AG09319 (cell line): Measurements from ENCODE around the gene TRIM8.
A peak's percentile ranks its signal among the peaks of the same experiment; 100 is the strongest.

Experiments used
- DNase-seq: peaks from one replicate; pipeline ENCODE4 v3.0.0-alpha.2; 2010; ENCODE audit warnings: low read depth; ENCODE audit errors: extremely low read depth
- TF ChIP-seq, protein P1 (sequence below): IDR thresholded peaks from 2 replicates; pipeline ENCODE4 v1.5.1; 2011; ENCODE audit warnings: low read depth, mild to moderate bottlenecking, inconsistent platforms, low read length, moderate library complexity

TRIM8 gene

DNA sequence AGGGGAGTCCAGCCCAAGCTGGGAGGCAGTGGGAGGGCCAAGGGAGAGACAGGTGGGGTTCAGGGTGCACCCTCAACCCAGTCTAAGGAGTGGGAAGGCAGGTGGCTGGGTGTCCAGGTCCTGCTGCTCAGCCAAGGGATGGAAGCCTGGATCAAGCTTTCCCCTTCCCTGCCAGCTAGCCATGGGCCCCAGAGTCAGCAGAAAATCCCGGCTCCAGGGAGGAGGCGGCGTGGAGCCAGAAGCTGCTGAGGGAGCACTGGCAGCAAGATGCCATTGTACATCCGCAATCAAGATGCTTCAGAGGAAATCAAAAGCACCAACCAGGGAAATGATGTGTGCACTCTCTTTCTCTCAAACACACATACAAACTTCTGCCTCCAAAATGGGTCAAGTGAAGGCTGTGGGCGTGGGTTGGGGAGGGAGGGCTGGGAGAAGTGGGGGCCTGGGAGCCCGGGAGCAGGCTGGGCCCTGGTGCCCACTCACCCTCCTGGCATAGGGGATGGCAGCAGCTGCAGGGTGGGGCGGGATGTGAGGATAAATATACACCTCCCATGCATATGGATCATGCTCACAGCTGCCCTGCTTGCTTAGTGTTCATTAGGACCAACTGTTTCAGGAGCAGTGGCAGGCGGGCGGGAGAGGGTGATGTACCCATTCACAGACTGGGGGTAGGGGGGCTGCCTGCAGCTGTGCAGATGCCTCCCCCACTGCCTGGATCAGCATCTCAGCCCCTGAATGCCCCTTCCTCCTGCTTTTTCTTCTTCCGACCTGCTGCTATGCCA, 24.2 kb downstream of the TRIM8 start:
- TF ChIP-seq, protein P1, sequence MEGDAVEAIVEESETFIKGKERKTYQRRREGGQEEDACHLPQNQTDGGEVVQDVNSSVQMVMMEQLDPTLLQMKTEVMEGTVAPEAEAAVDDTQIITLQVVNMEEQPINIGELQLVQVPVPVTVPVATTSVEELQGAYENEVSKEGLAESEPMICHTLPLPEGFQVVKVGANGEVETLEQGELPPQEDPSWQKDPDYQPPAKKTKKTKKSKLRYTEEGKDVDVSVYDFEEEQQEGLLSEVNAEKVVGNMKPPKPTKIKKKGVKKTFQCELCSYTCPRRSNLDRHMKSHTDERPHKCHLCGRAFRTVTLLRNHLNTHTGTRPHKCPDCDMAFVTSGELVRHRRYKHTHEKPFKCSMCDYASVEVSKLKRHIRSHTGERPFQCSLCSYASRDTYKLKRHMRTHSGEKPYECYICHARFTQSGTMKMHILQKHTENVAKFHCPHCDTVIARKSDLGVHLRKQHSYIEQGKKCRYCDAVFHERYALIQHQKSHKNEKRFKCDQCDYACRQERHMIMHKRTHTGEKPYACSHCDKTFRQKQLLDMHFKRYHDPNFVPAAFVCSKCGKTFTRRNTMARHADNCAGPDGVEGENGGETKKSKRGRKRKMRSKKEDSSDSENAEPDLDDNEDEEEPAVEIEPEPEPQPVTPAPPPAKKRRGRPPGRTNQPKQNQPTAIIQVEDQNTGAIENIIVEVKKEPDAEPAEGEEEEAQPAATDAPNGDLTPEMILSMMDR = no peak
- no peak for DNase-seq

DNA sequence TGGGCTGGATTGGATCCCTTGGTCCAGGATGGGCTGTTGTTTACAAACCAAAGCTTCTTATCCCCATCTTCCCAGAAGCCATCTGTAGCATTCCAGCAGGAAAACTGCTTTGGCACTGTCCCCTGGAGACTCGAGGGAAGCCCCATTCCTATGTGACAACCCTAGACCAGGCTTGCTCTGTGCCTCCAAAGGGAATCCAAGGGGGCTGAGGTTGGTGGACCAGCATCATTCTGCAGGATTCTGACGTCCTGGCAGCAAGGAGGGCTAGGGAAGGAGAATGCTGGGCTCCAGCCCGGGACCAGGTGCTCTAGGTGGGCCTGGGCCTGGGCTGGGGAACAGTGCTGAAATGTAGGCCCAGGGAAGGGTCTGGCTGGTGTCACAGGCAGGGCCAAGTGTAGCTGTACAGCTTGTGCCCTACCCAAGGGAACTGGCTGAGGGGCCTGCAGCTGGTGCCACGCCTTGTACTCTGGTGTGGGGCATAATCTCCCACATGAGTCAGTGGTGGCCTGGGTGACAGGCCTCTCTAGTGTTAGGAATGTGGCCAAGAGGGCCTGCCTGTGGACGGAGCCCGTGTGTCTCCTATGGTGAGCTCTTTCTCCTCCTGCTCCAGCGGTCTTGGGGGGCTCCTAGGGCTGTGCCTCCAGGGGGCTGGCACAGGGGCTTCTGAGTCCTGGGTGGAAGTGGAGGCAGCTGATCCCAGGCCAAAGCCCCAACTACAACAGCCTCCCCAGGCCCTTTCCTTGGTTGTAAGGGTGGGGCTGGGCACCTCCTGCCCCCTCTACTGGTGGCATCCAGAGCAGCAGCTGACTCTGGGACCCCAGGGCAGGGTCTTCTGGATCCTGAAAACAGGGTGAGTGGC, 25.2 kb downstream of the TRIM8 start:
- TF ChIP-seq, protein P1 = peak; percentile 51
- DNase-seq = no peak

DNA sequence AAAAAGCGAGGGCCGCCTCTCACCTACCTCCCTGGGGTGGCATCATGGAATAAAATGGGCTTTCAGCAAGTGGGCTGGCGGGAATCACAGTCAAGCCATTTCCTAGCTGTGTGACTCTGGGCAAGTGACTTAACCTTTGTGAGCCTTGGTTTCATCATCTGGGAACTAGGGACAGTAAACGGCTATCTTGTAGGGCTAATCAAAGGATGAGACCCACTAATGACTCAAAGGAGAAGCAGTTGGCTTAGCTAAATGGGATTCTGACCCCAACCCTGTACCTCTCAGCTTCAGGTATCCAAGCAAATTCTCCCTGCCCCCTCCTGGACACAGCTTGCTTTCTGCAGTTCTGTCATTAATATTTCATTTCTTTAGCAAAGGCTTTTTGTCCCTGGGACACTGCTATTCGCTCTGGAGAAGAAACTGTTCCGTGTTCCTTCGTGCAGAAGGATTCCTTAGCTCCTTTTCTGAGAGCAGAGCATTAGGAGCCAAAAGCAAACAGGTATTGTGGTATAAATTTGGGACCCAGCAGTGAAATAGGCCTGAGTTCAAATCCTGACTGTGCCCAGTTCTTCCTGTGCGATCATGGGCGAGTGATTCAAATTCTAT, 25.9 kb downstream of the TRIM8 start:
- TF ChIP-seq, protein P1 = no peak
- no peak for DNase-seq

DNA sequence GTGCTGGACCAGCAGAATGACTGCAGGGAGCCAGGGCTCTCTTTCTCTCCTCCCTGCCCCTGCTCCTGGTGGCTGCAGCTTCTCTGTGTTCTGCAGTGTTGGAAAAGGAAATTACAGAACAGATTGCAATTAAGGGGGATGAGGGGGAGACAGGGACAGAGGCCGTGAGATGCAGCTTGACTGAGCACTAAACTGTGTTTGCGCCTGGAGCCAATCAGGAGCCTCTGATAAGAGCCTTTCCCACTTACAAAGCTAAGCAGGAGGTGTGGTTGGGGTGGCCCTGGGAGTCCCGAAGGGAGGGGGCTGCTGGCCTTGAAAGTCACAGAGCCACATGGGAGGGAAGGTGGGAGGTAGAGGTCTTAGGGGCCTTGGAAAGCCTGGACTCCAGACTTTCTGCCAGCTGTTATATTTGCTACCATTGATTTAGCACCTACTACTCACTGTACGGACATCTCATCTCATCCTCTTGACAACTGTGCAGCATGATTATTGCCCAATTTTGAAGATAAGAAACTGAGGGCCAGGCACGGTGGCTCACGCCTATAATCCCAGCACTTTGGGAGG, 26.7 kb downstream of the TRIM8 start:
- TF ChIP-seq, protein P1 = no peak
- no peak for DNase-seq

DNA sequence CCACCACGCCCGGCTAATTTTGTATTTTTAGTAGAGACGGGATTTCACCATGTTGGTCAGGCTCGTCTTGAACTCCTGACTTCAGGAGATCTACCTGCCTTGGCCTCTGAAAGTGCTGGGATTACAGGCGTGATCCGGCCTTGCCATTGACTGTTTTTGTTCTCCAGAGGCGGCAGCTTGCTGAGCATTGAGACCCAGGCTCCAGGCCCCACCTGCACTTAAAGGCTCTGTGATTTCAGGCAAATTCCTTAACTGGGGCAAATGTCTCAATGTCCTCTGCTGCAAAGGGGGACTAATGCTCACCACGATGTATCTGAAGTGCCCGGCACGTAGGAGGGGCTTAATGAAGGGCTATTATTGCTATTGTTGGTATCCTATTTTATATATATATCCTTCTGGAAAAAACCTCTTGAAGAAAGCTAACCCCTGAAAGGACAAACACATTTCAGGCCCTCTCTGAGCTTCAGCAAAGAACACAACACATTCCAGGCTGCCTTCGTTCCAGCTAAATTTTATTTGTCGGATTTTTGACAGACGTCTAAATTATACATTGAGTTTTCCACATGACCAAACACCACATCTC, 29.0 kb downstream of the TRIM8 start:
- no peak for DNase-seq
- TF ChIP-seq, protein P1 = no peak

DNA sequence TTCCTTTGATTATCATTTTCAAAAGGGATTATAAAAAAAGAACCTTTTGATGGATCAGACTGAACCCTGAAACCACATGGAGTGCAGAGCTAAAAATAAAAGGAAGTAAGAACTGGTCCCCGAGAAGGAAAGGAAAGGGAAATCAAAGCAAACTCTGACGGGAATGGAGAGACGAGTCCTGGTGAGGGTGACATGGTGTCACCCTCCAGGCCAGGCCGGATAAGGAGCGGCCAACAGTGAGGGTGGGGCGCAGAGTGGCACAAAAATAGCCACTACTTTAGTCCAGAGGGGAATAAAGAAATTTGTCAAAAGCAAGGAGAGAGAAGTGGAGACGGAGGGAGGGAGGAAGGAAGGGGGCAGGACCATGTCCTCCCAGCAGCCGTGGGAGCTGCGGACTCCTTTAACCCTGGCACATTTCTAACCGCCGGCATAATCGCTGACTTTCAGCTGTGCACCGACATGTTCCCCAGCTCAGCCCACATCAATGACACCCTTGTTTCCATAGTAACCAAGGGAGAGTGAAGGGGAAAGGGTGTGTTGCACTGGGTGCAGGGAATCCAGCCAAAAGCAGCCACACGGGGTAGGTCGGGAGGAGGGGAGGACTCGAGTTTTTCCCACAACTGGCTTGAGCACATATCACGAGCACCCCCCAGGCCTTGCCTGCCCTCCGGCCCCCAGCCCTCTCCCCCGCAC, 29.7 kb downstream of the TRIM8 start:
- TF ChIP-seq, protein P1 = no peak
- DNase-seq = no peak
